Lower leg skin (tissue), 3 donors: ENCODE results near the gene PPP1R7.

Source experiments
- POLR2A ChIP-seq, 2 donors: fragments of 450-650 bp; IDR thresholded peaks; one replicate each; pipeline ENCODE4 v1.6.1; 2016 to 2017; ENCODE audit warnings: antibody characterized with exemption in 2 of 2, mild to moderate bottlenecking in 1 of 2, moderate library complexity in 1 of 2
- TF ChIP-seq, protein P1 (sequence below), 3 donors: fragments of 450-650 bp; IDR thresholded peaks; one replicate each; pipeline ENCODE4 v1.5.1; 2016; ENCODE audit warnings: antibody characterized with exemption in 3 of 3, mild to moderate bottlenecking in 3 of 3, moderate library complexity in 2 of 3

- TF ChIP-seq, protein P1, sequence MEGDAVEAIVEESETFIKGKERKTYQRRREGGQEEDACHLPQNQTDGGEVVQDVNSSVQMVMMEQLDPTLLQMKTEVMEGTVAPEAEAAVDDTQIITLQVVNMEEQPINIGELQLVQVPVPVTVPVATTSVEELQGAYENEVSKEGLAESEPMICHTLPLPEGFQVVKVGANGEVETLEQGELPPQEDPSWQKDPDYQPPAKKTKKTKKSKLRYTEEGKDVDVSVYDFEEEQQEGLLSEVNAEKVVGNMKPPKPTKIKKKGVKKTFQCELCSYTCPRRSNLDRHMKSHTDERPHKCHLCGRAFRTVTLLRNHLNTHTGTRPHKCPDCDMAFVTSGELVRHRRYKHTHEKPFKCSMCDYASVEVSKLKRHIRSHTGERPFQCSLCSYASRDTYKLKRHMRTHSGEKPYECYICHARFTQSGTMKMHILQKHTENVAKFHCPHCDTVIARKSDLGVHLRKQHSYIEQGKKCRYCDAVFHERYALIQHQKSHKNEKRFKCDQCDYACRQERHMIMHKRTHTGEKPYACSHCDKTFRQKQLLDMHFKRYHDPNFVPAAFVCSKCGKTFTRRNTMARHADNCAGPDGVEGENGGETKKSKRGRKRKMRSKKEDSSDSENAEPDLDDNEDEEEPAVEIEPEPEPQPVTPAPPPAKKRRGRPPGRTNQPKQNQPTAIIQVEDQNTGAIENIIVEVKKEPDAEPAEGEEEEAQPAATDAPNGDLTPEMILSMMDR (IDR thresholded peaks at IDR 0.05), result no peak
- no peak for TF ChIP-seq POLR2A (IDR thresholded peaks at IDR 0.05)
These were observed 59.0 kb downstream of the PPP1R7 start for GRCh38 chr2:241209271-241209670.
